Tibial nerve (tissue), 4 donors: Measurements from ENCODE around the gene BLCAP.

ENCODE experiments used
- EP300 ChIP-seq, 2 donors: sonication (generic); formaldehyde crosslinking; IDR thresholded peaks; one replicate each; pipeline ENCODE4 v1.6.1; 2017; ENCODE audit warnings: antibody characterized with exemption in 2 of 2, mild to moderate bottlenecking in 1 of 2
- POLR2A ChIP-seq, 2 donors: fragments of 450-650 bp; IDR thresholded peaks; one replicate each; pipeline ENCODE4 v1.6.1; 2017; ENCODE audit warnings: antibody characterized with exemption in 2 of 2, mild to moderate bottlenecking in 2 of 2, moderate library complexity in 2 of 2
- TF ChIP-seq, protein P1 (sequence below), 5 experiments: fragments of 200-600 bp in 3 of 5; fragments of 450-650 bp in 2 of 5; sonication (generic) in 3 of 5; IDR thresholded peaks; one replicate each; pipeline ENCODE4 v1.5.1; 2016 to 2019; ENCODE audit warnings: antibody characterized with exemption in 5 of 5, mild to moderate bottlenecking in 3 of 5, moderate library complexity in 2 of 5

DNA sequence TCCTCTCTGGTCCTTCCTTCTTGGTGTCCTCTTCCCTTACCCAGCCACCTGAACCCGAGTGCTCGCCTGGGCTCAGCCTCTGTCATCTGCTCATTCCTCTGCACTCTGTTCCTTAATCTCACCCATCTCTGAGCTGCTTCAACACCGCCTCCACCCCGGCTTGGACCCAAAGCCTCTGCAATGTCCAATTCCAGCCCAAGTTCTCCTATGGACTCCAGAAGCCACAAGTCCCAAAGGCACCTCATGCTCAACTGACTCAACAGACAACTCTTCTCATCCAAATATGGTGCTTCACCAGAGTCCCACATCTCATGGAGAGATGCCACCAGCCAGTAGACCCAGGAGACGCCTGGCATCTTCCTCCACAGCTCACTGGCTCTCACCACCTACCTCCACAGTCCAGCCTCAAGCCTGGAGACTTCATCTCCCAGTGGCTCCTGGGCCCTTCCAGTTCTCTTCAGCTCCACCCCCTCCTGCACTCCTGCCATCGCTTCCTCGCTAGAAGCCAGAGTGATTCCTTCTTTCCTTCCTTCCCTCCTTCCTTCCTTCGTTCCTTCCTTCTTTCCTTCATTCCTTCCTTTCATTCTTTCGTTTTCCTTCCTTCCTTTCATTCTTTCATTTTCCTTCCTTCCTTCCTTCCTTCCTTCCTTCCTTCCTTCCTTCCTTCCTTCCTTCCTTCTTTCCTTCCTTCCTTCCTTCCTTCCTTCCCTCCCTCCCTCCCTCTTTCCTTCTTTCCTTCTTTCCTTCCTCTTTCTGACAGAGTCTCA, 47.6 kb downstream of the BLCAP start:
- TF ChIP-seq POLR2A (IDR thresholded peaks at IDR 0.05): no peak
- TF ChIP-seq, protein P1, sequence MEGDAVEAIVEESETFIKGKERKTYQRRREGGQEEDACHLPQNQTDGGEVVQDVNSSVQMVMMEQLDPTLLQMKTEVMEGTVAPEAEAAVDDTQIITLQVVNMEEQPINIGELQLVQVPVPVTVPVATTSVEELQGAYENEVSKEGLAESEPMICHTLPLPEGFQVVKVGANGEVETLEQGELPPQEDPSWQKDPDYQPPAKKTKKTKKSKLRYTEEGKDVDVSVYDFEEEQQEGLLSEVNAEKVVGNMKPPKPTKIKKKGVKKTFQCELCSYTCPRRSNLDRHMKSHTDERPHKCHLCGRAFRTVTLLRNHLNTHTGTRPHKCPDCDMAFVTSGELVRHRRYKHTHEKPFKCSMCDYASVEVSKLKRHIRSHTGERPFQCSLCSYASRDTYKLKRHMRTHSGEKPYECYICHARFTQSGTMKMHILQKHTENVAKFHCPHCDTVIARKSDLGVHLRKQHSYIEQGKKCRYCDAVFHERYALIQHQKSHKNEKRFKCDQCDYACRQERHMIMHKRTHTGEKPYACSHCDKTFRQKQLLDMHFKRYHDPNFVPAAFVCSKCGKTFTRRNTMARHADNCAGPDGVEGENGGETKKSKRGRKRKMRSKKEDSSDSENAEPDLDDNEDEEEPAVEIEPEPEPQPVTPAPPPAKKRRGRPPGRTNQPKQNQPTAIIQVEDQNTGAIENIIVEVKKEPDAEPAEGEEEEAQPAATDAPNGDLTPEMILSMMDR (IDR thresholded peaks at IDR 0.05): no peak
- TF ChIP-seq EP300 (IDR thresholded peaks at IDR 0.05): no peak
